ENCODE measurements around the gene WHRN.

WHRN gene

DNA sequence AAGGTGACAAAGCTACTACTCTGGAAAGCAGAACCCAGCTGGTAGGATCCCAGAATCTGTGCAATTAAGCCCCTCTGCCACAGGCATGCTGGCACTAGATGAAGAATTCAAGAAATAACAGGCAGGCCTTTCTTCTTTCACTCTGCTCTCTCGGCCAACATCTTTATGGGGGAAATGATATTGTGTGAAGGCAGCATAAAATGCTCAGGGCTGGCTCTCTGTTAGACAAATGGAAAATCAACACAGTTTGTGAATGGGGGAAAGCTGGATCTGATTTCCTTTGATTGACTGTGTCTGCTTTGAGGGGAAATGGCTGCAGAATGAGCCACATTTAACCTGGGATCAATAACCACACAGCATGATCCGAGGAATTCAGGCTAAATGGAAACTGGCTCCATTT lies 88.4 kb downstream of the WHRN start:
- TF ChIP-seq, protein P1, sequence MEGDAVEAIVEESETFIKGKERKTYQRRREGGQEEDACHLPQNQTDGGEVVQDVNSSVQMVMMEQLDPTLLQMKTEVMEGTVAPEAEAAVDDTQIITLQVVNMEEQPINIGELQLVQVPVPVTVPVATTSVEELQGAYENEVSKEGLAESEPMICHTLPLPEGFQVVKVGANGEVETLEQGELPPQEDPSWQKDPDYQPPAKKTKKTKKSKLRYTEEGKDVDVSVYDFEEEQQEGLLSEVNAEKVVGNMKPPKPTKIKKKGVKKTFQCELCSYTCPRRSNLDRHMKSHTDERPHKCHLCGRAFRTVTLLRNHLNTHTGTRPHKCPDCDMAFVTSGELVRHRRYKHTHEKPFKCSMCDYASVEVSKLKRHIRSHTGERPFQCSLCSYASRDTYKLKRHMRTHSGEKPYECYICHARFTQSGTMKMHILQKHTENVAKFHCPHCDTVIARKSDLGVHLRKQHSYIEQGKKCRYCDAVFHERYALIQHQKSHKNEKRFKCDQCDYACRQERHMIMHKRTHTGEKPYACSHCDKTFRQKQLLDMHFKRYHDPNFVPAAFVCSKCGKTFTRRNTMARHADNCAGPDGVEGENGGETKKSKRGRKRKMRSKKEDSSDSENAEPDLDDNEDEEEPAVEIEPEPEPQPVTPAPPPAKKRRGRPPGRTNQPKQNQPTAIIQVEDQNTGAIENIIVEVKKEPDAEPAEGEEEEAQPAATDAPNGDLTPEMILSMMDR (IDR thresholded peaks at IDR 0.05; ENCODE audit: borderline replicate concordance, insufficient read depth, low read depth, low read length): no peak
- no peak overlapping the region for H3K4me3 ChIP-seq (ENCODE audit: low read depth, low read length)

DNA sequence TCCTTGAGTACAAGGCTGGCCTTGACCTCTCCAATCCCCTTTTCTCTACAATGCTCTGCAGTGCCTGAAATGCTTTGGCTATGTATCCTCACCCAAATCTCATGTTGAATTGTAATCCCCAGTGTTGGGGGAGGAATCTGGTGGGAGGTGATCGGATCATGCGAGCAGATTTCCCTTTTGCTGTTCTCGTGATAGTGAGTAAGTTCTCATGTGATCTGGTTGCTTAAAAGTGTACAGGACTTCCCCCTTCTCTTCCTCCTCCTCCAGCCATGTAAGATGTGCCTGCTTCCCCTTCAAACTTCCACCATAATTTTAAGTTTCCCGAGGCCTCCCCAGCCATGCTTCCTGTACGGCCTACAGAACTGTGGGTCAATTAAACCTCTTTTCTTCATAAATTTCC lies 89.0 kb downstream of the WHRN start:
- H3K4me3 ChIP-seq (ENCODE audit: low read depth, low read length): no peak overlapping the region
- TF ChIP-seq, protein P1 (IDR thresholded peaks at IDR 0.05; ENCODE audit: borderline replicate concordance, insufficient read depth, low read depth, low read length): no peak

DNA sequence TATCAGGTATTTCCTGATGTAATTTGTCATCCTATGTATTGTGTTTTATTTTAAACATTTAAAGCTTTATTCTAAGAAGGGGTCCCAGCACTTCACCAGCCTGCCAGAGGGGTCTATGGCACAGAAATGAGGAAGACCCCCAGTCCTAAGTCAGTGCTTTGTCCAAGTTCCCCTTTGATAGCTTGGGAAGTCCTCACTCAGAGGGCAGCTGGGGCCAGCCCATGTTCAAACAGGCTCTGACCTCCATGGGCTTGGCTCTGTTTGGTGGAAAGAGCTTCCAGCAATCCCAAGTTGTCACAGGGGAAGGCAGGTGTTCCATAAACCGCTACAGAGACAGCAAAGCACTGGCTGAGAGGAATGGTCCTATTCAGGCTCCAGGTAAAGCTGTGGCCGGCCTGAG lies 90.9 kb downstream of the WHRN start:
- H3K4me3 ChIP-seq (ENCODE audit: low read depth, low read length): no peak overlapping the region
- TF ChIP-seq, protein P1 (IDR thresholded peaks at IDR 0.05; ENCODE audit: borderline replicate concordance, insufficient read depth, low read depth, low read length): no peak

DNA sequence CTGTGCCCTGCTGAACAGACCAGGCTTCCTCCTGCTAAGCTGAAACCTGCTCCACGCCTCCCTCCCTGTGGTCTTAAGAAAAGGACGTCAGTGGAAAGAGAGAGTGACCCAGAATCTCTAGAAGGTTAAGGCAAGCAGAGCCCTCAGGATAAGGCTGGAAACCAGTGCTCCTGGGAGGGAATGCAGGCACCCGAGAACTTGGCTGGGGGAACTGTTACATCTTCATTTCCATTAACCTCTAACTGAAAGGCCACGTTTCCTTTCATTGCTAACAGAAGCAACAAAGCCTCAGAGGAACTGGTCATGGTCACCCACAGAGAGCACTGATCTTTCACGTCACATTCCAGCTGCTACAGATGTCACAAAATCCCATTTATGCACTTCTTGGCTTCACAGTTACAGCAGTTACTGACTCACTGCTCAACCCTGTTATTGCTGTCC lies 91.4 kb downstream of the WHRN start:
- TF ChIP-seq, protein P1 (IDR thresholded peaks at IDR 0.05; ENCODE audit: borderline replicate concordance, insufficient read depth, low read depth, low read length): no peak

DNA sequence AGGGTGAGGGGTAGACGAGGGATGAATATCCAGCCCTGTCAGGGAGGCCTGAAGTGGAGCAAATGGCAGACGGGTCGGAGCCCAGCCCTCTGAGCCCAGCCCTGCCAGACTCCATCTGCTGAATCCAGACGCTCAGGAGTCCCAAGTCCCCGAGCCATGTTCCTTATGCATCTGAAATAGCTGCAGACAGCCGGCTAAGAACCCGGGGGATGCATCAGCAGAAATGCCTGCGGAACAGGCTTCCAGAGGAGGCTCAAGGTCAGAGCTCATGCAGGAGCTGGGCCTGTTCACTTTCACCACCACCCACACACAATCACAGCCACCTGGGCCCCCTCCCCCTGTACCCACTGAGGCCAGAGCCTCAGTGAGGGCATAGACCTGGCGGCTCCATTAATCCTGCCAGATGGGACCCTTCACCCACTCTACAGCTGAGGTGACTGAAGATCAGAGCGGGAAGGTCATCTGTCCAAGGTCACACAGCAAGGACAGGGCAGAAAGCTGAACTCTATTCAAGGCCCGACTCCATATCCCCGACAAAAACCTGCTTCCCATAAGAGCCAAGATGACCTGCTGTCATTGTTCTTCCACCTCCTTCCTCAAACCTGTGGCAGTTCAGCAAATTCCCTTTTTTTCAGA lies 93.1 kb downstream of the WHRN start:
- H3K4me3 ChIP-seq (ENCODE audit: low read depth, low read length): no peak overlapping the region
- TF ChIP-seq, protein P1 (IDR thresholded peaks at IDR 0.05; ENCODE audit: borderline replicate concordance, insufficient read depth, low read depth, low read length): no peak

More for the DNA sequence above, 91.4 kb downstream of the WHRN start:
- no peak overlapping the region for H3K4me3 ChIP-seq (ENCODE audit: low read depth, low read length)

DNA sequence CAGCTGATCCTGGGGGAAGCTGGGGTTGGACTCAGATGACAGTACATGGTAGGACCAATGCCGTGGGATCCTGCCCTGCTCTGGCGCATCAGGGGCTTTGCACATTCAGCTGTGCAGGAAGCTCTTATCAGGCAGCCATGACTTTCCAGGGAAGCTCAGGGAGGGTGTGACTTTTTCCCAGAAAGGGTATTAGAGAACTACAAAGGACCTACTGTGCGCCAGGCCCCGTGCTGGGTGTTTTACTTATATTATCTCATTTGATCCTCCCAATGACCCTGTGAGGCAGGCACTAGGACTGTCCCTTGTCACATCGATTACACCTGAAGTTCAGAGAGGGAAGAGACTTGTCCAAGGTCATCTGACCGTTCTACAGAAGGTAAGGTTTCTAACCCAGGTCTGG lies 93.8 kb downstream of the WHRN start:
- TF ChIP-seq, protein P1 (IDR thresholded peaks at IDR 0.05; ENCODE audit: borderline replicate concordance, insufficient read depth, low read depth, low read length): no peak
- no peak overlapping the region for H3K4me3 ChIP-seq (ENCODE audit: low read depth, low read length)

DNA sequence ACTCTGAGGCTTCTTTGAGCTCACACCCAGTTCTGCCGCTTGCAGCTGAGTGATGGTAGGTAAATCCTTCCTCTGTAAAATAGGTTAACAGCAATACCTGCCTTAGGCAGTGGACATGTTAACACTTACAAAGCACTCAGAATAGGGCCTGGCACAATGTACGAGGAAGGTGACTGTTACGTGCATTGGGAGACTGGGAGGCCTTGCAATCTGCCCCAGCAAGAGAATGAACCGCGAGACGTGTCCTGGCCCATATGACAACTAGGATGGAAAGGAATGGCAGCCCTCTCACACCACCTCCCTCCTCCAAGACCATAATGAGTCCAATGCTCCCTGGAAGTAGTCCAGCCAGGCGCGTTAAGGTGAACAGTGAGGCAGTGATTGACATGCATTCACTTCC lies 94.4 kb downstream of the WHRN start:
- no peak overlapping the region for H3K4me3 ChIP-seq (ENCODE audit: low read depth, low read length)
- TF ChIP-seq, protein P1 (IDR thresholded peaks at IDR 0.05; ENCODE audit: borderline replicate concordance, insufficient read depth, low read depth, low read length): no peak
